PC-9 (cell line): ENCODE results near the gene TNS1.

Source experiments
- CTCF ChIP-seq: fragments of 200-600 bp; sonication (generic); conservative IDR thresholded peaks from 2 replicates; pipeline ENCODE4 v1.6.1; 2017; ENCODE audit warnings: mixed run types, antibody characterized with exemption, mild to moderate bottlenecking, moderate library complexity
- EZH2 ChIP-seq: fragments of 200-600 bp; sonication (generic); IDR thresholded peaks from 2 replicates; pipeline ENCODE4 v1.8.0; 2017; ENCODE audit warnings: antibody characterized with exemption, low read depth

- no peak for TF ChIP-seq CTCF
- no peak for TF ChIP-seq EZH2
These were observed 163.6 kb downstream of the TNS1 start for GRCh38 chr2:217839073-217839749.
